ENCODE results near the gene MYL11.
"Not testable (repeated sequence)": the region's sequence is repeated elsewhere in the genome, so short reads cannot be mapped to it uniquely, and the experiment has no call there.

Gene MYL11

DNA sequence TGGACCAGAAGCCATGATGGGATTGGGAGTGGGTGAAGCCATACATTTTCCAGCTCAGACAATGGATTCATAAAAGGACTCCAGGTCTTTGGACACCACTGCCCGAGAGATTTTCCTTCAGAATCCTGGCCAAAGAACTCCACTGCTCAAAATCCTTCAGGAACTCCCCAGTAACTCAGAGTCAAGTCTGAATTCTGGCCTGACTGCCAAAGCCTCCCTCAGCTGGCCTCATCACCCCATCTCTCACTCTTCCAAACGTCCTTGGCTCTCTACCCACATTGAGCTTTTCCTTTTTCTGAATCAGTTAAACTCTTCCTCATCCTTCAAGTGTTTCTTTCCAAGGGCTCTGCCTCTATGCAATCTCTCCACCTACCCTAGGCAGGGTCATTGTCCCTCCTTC is 8.9 kb downstream of the MYL11 start:
- in situ Hi-C loops (cut with MboI; ENCODE audit: low sequenced_read_pairs, unreplicated experiment): no loop called here
- DNase-seq (ENCODE audit: low spot score): no peak
- TF ChIP-seq, protein P1, sequence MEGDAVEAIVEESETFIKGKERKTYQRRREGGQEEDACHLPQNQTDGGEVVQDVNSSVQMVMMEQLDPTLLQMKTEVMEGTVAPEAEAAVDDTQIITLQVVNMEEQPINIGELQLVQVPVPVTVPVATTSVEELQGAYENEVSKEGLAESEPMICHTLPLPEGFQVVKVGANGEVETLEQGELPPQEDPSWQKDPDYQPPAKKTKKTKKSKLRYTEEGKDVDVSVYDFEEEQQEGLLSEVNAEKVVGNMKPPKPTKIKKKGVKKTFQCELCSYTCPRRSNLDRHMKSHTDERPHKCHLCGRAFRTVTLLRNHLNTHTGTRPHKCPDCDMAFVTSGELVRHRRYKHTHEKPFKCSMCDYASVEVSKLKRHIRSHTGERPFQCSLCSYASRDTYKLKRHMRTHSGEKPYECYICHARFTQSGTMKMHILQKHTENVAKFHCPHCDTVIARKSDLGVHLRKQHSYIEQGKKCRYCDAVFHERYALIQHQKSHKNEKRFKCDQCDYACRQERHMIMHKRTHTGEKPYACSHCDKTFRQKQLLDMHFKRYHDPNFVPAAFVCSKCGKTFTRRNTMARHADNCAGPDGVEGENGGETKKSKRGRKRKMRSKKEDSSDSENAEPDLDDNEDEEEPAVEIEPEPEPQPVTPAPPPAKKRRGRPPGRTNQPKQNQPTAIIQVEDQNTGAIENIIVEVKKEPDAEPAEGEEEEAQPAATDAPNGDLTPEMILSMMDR (IDR thresholded peaks at IDR 0.05; ENCODE audit: borderline replicate concordance, control extremely low read depth, extremely low read depth, insufficient read depth, missing control alignments): no peak

DNA sequence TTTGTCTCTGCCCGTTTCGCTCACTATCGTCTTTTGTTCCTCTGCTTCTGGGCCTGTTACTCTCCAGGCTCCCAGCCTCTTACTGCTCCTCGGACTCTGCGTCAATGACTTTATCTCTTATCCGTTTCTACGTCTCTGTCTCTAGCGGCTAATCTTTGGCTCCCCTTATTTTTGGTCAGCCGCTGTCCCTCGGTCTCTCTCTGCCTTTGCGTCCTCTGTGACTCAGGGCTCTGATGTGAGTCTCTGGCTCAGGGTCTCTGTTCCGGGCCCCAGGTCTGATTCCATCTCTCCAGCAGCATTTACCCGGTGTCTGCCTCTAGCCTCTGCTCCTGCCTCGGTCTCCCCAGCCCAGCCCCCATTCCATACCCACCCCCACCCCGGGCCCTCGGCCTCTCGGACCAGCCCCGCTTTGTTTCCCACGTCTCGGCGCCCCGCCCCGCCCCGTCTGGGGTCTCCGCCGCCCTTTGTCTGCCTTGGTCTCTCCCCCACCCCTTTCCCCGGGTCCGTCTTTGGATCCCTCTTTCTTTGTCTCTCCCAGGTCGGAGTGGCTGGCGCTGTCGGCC is 20.1 kb downstream of the MYL11 start:
- TF ChIP-seq, protein P1 (IDR thresholded peaks at IDR 0.05; ENCODE audit: borderline replicate concordance, control extremely low read depth, extremely low read depth, insufficient read depth, missing control alignments): no peak
- DNase-seq (ENCODE audit: low spot score): no peak
- in situ Hi-C loops (cut with MboI; ENCODE audit: low sequenced_read_pairs, unreplicated experiment): no loop called here

DNA sequence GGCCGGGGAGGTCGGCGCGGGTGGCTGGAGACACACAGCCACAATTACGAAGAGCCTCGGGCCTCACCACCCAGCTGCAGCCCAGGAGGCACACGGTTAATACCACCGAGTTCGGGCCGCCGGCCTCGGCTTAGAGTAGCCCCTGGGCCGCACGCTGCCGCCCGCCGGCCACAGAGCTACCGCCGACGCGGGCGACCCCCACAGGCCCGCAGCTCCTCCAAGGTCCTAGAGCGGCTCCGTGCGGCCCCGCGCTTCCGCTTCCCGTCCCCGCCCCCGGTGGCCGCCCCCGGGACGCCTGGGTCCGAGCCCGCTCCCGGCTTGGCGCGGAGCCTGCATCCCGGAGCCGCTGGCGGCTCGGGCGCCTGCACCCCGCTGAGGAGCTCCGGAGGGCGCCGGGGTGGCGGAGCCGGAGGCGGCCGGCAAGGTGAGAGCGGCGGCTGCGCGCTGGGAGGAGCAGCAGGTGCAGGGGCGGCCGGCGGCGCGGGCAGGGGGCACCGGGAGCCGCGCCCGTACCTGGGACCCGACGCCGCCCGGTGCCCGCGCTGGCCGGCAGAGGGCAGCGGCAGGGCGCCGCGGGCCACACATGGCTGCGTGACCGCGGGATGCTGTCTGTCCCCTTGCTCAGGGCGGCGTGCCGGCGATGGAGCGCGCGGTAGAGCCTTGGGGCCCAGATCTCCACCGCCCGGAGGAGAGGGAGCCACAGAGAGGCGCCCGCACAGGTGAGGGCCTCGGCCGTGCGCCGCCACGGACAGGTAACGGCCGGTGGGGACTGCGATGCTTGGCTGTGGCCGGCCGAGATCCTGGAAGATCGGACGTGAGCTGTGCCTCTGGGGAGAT is 20.8 kb downstream of the MYL11 start, which contains the start of gene ZNF48:
ZNF48 (plus strand) TSS at position 266 of the 837 bp plus-strand sequence; CDS start at position 641, 375 bp downstream.
- in situ Hi-C loops (cut with MboI; ENCODE audit: low sequenced_read_pairs, unreplicated experiment): no loop called here
- TF ChIP-seq, protein P1 (IDR thresholded peaks at IDR 0.05; ENCODE audit: borderline replicate concordance, control extremely low read depth, extremely low read depth, insufficient read depth, missing control alignments): peak; percentile 57
- DNase-seq (ENCODE audit: low spot score): peak; percentile 85

DNA sequence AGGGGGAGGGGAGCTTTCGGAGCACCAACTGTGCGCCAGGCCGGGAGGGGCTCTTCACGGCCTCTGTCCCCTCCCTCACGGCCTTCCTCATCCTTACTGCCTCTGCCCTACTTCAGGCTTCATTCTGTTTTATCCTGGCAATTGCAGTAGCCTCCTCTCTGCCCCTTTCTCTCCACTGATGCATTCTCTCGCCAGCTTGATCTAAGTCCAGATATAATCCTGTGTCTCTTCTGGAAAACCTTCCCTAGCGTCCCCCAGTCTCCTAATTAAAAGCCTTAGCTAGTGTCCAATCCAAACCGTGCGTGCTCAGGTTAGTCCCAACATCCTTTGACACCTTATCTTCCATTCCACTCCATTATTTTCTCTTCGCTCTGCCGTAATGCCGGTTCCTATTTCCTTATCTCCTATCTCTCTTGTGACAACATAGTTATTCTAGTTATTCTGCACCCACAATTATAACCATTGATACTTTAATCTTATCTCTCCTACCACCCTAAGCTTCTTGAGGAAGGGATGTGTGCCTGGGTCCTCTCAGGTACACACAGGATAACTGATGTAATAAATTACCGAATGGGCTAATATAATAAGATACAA is 21.5 kb downstream of the MYL11 start:
- in situ Hi-C loops (cut with MboI; ENCODE audit: low sequenced_read_pairs, unreplicated experiment): no loop called here
- no peak for DNase-seq (ENCODE audit: low spot score)
- TF ChIP-seq, protein P1 (IDR thresholded peaks at IDR 0.05; ENCODE audit: borderline replicate concordance, control extremely low read depth, extremely low read depth, insufficient read depth, missing control alignments): no peak

DNA sequence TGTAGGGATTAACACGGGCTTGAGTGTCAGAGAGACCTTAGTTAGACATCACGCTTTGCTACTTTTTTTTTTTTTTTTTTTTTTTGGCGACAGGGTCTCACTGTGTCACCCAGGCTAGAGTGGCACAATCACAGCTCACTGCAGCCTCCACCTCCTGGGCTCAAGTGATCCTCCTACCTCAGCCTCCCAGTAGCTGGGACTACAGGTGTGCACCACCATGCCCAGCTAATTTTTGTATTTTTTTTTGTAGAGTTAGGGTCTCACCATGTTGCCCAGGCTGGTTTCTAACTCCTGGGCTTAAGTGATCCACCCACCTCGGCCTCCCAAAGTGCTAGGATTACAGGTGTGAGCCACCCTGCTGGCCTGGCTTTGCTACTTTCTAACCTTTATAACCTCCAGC is 22.0 kb downstream of the MYL11 start:
- DNase-seq (ENCODE audit: low spot score): not testable (repeated sequence)

DNA sequence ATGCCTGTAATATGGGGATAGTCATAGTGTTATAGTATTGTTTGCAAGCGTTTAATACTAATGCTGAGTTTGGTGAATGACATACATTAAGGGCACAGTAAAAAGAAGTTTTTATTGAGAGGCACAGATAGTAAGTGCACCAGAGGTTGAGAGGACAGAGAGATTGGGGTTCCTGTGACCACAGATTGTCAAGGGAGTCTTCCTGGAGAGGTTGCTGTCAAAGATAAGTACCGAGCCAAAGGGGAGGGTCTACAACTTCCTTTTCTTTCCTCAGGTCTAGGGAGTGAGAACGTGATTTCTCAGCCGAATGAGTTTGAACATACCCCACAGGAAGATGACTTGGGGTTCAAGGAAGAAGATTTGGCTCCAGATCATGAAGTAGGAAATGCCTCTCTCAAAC is 22.5 kb downstream of the MYL11 start:
- TF ChIP-seq, protein P1 (IDR thresholded peaks at IDR 0.05; ENCODE audit: borderline replicate concordance, control extremely low read depth, extremely low read depth, insufficient read depth, missing control alignments): no peak
- no peak for DNase-seq (ENCODE audit: low spot score)
- in situ Hi-C loops (cut with MboI; ENCODE audit: low sequenced_read_pairs, unreplicated experiment): no loop called here

More for the DNA sequence above, 22.0 kb downstream of the MYL11 start:
- in situ Hi-C loops (cut with MboI; ENCODE audit: low sequenced_read_pairs, unreplicated experiment): not testable (repeated sequence)

Measured in GM13976 (cell line).